ENCODE results near the gene GPC1.
A peak's percentile ranks its signal among the peaks of the same experiment; 100 is the strongest.

Gene GPC1

GRCh38 chr2:240432820-240433801 lies 2.4 kb upstream of the GPC1 start:
- DNase-seq = no peak

- no peak for DNase-seq
These were observed 1.3 kb upstream of the GPC1 start for GRCh38 chr2:240433973-240434727.

GRCh38 chr2:240434728-240435456 lies 571 bp upstream of the GPC1 start:
- DNase-seq = peak; percentile 81

GRCh38 chr2:240435948-240436682 lies 652 bp downstream of the GPC1 start:
- no peak for DNase-seq

GRCh38 chr2:240436683-240437550 lies 1.5 kb downstream of the GPC1 start:
- no peak for DNase-seq

GRCh38 chr2:240437551-240437860 lies 2.0 kb downstream of the GPC1 start:
- no peak for DNase-seq

GRCh38 chr2:240437861-240438809 lies 2.7 kb downstream of the GPC1 start:
- peak; percentile 53 for DNase-seq

- no peak for DNase-seq
These were observed 3.6 kb downstream of the GPC1 start for GRCh38 chr2:240438810-240439697.

GRCh38 chr2:240439698-240440151 lies 4.3 kb downstream of the GPC1 start:
- DNase-seq = no peak

GRCh38 chr2:240440251-240440650 lies 4.8 kb downstream of the GPC1 start:
- DNase-seq = no peak

GRCh38 chr2:240440704-240441320 lies 5.3 kb downstream of the GPC1 start:
- no peak for DNase-seq

- DNase-seq = no peak
These were observed 6.0 kb downstream of the GPC1 start for GRCh38 chr2:240441326-240441992.

- no peak for DNase-seq
These were observed 6.5 kb downstream of the GPC1 start for GRCh38 chr2:240441993-240442411.

- DNase-seq = no peak
These were observed 7.6 kb downstream of the GPC1 start for GRCh38 chr2:240442891-240443715.

- no peak for DNase-seq
These were observed 8.4 kb downstream of the GPC1 start for GRCh38 chr2:240443891-240444301.

- no peak for DNase-seq
These were observed 9.0 kb downstream of the GPC1 start for GRCh38 chr2:240444464-240444863.
